Measurements from ENCODE around the gene DPH1.

The DPH1 gene

DNA sequence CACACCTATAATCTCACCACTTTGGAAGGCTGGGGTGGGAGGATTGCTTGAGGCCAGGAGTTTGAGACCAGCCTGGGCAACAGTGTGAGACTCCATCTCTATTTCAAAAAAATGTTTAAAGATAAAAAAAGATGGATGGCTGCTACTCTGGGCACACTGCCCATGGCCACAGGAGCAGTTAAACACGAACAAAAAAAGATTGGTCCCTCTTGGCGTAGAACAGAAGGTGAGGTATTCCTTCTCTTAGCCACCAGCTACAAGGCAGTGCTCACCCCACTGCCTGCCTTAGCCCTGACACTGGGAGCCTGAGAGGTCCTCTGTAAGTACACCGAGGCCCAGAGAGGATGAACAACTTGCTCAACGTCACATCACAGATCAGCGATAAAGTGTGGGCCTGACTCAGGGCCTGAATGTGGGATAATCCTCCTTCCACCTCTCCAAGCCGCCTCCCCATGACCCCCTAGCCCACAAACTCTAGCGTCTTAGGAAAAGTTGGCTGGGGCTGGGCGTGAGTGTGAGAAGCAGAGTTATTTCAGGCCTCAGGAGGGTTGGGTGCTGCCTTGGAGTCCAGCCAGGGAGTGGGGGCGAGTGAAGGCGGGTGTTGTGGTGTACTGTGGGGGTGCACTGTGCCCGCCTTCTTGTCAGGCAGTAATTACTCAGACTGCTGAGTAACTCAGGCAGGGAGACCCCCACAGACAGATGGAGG lies 2.3 kb upstream of the DPH1 start:
- no peak for DNase-seq (ENCODE audit: low read depth in 3 of 3)

- no peak for DNase-seq (ENCODE audit: low read depth in 3 of 3)
Measured at GRCh38 chr17:2028234-2028614, 1.7 kb upstream of the DPH1 start.

DNA sequence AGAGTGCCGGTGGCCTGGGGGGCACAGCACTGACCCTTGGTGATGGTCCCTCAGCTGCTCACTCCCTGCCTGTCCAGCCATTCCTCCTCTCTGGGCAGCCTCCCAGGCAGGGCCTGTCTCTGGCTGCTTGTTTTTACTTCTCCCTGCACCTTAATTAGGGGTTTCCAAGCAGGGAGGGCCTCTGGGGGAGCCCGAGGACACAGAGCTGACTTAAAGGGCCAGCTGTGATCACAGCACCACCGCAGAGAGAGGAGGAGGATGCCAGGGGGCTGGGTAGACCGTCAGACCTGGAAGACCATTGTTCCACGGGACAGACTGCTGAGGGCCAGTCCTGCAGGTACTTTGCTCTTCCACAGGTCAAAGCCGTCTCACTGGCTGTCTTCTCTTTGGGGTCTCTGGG lies 1.2 kb upstream of the DPH1 start:
- DNase-seq (ENCODE audit: low read depth in 3 of 3) = no peak

DNA sequence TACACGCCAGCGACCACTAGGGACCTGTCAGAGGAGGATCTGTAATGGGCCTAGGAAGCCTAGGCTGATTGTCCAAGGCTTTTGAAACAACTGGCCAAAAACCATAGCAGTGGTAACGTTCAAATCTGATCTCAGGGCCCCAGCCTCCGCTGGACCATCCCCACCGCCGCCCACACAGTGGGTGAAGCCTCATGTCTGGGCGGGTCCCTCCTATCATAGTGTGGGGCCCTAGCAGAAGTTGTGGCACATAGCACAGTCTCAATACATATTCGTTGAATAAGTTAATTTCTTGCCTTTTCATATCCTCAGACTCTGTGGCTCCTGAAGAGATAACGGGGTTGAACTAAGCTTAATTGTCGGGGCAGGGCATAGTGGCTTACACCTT lies 818 bp downstream of the DPH1 start:
- DNase-seq (ENCODE audit: low read depth in 3 of 3) = peak in 1 of 3 experiments; percentile 46

DNA sequence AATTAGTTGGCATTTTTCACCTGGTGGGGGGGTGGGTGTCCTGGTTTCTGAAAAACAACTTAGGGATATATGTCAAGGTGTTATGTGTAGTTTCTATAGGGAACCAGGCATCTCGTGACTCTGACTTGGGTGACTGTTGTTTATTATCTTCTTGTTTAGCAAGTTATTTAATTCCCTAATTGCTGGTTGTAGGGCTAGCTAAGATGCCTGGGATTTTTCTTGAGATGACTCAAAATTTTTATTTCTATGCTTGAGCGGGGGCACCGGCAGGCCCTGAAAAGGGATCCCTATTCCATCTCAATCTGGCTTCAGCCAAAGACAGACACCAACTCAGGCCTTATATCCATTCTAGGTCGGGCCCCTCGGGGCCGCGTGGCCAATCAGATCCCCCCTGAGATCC lies 3.2 kb downstream of the DPH1 start:
- DNase-seq (ENCODE audit: low read depth in 3 of 3) = no peak

GRCh38 chr17:2034157-2034556 lies 4.2 kb downstream of the DPH1 start:
- no peak for DNase-seq (ENCODE audit: low read depth in 3 of 3)

DNA sequence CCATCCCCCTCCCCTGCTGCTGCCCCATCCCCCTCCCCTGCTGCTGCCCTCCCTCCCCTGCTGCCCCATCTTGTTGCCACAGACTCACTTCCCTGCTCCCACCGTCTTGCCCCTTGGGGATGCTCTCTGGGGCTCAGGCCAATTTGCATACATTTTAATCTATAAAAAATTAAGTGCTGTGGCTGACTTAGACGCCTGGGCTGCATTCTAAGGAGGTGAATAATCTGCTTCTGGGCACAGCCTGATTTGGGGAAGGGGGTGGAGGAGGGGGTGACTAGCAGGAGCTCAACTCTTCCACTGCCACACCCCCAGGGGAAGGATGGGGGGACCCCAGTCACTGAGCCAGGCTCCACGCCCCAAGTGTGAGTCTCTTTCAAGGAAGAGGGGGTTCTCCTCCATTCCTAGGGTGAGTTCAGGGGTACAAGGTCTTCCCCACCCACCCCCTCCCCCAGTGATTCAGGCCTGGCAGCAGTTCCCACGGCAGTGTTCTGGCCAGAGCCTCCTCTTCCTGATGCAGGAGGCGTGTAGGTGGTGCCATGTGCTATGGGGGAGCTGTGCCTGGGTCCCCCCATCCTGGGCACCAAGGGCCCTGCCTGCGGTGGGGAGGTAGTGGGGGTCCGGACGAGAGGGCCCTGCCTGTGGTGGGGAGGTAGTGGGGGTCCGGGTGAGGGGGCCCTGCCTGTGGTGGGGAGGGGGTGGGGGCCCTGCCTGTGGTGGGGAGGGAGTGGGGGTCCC lies 5.0 kb downstream of the DPH1 start:
- DNase-seq (ENCODE audit: low read depth in 3 of 3) = no peak

- DNase-seq (ENCODE audit: low read depth in 3 of 3) = no peak
Measured at GRCh38 chr17:2035541-2036488, 5.9 kb downstream of the DPH1 start.

DNA sequence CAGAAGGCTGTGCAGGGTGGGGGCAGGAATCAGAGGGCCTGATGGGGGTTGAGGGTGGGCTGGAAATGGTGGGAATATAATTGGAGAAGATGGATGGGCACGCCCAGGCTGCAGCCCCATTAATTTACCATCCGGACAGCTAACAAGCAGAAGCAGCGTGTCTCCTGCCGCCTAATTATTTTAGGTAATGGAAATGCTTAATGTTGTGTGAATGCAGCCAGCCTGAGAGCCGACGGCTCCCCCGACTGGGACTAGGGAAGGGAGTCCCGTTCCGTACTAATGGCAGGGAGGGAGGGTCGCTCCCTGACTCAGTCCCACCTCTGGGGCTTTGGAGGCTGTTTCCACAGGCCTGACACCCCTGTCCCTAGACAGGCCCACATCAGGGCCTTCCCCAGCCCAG lies 7.2 kb downstream of the DPH1 start:
- no peak for DNase-seq (ENCODE audit: low read depth in 3 of 3)

DNA sequence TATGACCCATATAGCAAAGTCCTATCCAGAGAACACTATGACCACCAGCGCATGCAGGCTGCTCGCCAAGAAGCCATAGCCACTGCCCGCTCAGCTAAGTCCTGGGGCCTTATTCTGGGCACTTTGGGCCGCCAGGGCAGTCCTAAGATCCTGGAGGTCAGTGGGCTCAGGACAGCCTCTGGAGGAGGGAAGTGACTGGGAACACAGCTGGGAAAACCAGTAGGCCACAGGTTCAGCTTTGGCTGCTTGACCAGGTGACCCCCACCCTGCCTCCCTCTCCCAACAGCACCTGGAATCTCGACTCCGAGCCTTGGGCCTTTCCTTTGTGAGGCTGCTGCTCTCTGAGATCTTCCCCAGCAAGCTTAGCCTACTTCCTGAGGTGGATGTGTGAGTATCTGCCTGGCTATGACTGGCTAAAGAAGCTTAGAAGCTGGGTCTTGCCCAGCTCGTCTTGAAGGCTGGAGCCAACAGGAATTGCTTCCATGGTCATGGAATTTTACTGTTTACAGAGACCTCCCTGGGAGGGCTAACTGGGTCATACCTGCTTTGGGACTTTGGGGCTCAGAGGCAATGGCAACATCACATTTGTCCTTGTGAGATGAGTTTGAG lies 10.4 kb downstream of the DPH1 start:
- no peak for DNase-seq (ENCODE audit: low read depth in 3 of 3)

- no peak for DNase-seq (ENCODE audit: low read depth in 3 of 3)
Measured at GRCh38 chr17:2040942-2041560, 11.1 kb downstream of the DPH1 start.

DNA sequence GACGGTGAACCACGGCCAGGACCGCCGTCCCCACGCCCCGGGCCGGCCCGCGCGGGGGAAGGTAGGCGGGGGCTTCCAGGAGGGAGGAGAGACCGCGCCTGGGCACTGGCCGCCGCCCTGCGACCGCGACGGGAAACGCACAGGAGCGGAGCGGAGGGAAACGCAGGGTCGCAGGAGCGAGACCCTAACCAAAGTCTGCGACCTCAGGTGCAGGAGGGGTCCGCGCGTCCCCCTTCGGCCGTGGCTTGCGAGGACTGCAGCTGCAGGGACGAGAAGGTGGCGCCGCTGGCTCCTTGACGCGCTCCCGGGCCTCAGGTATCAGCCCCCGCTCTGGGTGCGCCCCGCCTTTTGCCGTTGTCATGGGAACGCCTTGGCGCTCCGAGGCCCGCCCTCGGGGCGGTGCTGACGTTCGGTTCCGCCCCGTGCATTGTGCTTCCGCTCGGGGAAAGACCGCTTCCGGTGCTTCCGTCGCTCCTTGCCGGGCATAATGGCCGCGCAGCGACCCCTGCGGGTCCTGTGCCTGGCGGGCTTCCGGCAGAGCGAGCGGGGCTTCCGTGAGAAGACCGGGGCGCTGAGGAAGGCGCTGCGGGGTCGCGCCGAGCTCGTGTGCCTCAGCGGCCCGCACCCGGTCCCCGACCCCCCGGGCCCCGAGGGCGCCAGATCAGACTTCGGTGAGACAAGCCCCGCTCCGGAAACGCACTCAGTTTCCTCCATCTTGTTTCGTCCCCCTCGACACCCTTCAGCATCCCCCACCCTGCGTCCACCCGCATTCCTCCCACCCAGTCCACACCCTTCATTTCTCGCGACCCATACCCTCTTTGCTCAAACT lies 11.8 kb downstream of the DPH1 start, which contains the start of gene OVCA2:
OVCA2 (plus strand) TSS at position 462 of the 829 bp plus-strand sequence; CDS start at position 488, 26 bp downstream.
- DNase-seq (ENCODE audit: low read depth in 3 of 3) = peak; percentile 94 to 97 (median 96)

DNA sequence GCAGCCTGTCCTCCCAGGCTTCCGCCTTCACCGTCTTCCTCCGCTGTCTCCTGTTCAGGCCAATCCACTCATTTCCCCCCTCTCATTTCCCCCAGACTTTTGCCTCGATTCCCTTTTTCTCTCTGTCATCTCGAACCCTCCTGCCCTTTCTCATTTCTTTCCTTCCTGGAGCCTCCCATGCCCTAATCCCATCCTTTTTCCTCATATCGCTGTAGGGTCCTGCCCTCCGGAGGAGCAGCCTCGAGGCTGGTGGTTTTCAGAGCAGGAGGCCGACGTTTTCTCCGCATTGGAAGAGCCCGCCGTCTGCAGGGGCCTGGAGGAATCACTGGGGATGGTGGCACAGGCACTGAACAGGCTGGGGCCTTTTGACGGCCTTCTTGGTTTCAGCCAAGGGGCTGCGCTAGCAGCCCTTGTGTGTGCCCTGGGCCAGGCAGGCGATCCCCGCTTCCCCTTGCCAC lies 12.5 kb downstream of the DPH1 start:
- no peak for DNase-seq (ENCODE audit: low read depth in 3 of 3)

- DNase-seq (ENCODE audit: low read depth in 3 of 3) = no peak
Measured at GRCh38 chr17:2042933-2043332, 13.0 kb downstream of the DPH1 start.

DNA sequence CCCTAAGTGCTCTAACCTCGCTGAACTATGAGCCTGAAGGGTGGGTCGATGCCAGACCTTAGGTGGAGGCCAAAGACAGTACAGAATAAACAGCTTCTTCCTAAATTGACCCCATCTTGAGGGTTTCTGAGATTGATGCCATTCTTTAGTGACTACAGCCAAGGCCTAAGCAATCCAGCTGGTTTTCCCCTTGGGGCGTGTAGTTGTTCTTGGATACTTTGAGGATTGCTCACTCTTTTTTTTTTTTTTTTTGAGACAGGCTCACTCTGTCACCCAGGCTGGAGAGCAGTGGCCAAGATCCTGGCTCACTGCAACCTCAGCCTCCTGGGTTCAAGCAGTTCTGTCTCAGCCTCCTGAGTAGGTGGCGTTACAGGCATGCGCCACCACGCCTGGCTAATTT lies 13.8 kb downstream of the DPH1 start:
- no peak for DNase-seq (ENCODE audit: low read depth in 3 of 3)

DNA sequence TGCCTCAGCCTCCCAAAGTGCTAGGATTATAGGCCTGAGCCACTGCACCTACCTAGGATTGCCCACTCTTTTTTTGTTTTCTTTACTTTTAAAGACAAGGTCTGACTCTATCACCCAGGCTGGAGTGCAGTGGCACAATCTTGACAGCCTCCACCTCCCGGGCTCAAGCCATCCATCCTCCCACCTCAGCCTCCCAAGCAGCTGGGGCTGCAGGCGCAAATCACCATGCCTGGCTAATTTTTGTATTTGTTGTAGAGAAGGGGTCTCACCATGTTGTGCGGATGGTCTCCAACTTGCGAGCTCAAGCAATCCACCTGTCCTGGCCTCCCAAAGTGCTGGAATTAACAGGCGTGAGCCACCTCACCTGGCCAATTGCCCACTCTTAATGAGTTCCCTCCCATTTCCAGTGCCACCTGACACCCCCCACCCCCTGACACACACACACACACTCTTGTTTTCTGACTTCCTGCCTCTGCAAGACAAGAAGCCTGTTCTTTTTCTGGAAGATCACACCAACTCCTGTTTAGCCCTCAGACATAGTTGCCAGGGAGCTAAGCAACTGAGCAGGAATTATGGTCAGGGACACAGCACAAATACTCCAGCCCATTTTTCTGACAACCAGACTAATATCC lies 14.4 kb downstream of the DPH1 start:
- DNase-seq (ENCODE audit: low read depth in 3 of 3) = no peak

GRCh38 chr17:2047590-2047989 lies 17.6 kb downstream of the DPH1 start:
- DNase-seq (ENCODE audit: low read depth in 3 of 3) = no peak

DNA sequence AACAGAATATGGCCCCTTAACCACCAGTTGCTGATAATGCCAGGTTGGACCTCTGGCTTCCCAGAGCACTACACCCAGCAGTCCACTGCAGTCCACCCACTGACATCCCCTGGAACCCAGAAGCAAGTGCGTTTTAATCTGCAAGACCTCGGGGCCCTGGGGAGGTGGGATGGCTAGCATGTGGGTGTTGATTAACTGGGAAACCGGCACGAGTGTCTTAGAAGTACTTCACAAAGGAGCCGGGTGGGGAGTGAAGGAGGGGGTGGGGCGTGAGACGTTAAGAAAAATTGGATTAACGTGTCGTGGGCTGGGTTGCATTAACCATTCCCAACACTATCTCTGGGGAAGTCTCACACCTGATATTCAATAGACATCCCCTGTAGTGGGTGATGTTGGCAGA lies 18.9 kb downstream of the DPH1 start:
- DNase-seq (ENCODE audit: low read depth in 3 of 3) = no peak

DNA sequence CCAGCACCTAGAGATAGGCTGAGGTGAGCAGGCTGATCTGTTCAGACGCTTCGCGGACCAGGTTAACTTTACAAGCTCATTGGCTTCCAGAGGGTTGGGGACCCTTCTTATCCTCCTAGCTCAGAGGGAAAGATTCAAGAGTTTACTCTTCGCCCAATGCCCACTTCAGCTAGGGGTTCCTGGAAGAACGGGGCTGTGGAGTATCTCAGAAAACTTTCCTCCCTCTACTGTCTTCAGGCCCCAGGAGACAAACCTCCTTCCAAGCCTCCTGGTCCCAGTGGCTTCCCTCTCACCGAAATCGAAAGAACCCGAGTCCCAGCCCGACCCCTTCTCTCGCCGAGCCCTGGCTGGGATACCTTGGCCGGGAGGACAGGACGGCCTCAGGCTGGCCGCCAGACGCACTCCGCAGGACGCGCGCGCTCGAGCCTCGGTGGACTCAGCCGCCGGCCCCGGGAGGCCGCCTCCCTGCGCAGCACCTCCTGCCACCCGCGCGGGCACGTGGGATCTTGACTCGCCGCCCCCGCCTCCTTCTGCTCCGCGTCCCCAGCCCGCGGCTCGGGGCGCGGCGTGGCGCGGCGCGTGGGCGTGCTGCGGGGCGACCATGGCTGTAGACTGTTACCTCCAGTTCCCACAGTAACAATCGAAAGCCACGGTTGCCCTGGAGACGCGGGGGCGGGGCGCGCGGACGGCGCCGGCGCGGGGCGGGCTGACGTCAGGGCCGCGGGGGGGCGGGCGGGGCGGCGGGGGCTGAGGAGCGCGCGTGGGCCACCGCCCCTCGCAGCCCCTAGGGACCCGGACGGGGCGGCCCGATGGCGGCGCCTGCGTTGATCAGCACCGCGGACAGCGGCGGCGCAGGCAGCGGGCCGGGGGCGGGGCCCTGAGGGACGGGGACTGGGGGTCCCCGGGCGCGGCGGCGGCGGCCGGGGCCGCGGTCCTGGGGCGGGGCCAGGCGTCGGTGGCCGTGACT lies 19.7 kb downstream of the DPH1 start:
- DNase-seq (ENCODE audit: low read depth in 3 of 3) = peak; percentile 78 to 85 (median 81)

Measured in stimulated activated CD4-positive, alpha-beta T cell treated with anti-CD3 and anti-CD28 coated beads, TNF-alpha, amount 100 ng/mL, for 24 hours (primary cell).